NCI-H526 treated with DMSO at 0.1 percent for 48 hours (cell line): ENCODE data around the gene KCNH2.

Experiments
- DNase-seq: peaks from one replicate; lab custom pipeline; 2025; lab: John Stamatoyannopoulos, UW

Gene KCNH2

GRCh38 chr7:150994141-150994837 lies 16.2 kb upstream of the KCNH2 start:
- no peak for DNase-seq

DNA sequence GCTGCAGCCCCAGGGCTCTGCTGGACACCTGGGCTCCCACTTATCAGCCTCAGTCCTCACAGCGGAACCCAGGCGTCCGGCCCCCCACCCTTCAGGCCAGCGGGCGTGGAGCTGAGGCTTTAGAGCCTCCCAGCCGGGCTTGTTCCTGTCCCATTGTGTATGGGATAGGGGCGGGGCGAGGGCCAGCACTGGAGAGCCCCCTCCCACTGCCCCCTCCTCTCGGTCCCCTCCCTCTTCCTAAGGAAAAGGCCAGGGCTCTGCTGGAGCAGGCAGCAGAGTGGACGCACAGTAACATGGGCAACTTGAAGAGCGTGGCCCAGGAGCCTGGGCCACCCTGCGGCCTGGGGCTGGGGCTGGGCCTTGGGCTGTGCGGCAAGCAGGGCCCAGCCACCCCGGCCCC lies 15.4 kb upstream of the KCNH2 start:
- DNase-seq: no peak

DNA sequence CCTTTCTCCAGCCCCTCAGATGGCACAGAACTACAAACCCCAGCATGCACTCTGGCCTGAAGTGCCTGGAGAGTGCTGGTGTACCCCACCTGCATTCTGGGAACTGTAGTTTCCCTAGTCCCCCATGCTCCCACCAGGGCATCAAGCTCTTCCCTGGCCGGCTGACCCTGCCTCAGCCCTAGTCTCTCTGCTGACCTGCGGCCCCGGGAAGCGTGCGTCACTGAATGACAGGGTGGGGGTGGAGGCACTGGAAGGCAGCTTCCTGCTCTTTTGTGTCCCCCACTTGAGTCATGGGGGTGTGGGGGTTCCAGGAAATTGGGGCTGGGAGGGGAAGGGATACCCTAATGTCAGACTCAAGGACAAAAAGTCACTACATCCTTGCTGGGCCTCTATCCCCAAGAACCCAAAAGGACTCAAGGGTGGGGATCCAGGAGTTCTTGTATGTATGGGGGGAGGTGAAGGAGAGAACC lies 14.7 kb upstream of the KCNH2 start:
- peak; percentile 23 for DNase-seq

DNA sequence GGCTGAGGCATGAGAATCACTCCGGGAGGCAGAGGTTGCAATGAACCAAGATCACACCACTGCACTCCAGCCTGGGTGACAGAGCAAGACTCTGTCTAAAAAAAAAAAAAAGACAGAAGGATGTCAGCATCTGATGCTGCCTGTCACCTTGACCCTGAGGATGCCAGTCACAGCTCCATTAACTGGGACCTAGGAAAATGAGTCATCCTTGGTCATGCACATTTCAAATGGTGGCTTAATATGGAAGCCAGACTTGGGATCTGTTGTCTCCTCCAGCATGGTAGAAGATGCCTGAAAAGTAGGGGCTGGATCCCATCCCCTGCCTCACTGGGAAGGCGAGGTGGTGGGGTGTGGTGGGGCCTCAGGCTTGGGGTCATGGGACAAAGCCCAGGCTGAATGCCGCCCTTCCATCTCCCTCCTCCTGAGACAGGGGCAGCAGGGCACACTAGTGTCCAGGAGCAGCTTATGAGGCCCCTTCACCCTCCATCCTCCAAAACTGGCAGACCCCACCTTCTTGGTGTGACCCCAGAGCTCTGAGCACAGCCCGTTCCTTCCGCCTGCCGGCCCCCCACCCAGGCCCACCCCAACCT lies 14.0 kb upstream of the KCNH2 start:
- DNase-seq: no peak

GRCh38 chr7:150990416-150991186 lies 12.5 kb upstream of the KCNH2 start, which contains the start of gene NOS3:
NOS3 (plus strand) TSS chr7:150991017; CDS start chr7:150993804, 2,787 bp downstream.
- DNase-seq: no peak

- DNase-seq: no peak
Measured at GRCh38 chr7:150989456-150989855, 11.3 kb upstream of the KCNH2 start.

GRCh38 chr7:150988230-150989226 lies 10.4 kb upstream of the KCNH2 start:
- peak; percentile 31 for DNase-seq

DNA sequence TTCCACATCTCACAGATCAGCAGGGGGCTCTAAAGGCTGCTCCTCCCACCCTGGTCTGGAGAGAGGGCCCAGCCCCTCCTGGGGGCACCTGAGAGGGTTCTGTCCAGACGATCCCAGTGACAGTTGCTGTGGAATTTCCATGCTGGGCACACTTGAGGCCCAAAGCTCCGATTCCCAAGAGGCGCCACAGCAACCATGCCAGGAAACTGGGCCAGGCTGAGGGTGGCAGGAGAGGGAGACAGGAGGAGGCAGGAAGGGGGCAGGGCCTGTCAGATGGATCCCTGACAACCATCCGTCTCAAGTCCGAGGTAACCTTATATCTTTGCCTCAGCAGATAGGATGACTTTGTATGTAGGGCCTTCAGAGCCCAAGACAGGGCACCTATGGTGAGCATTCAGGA lies 8.4 kb upstream of the KCNH2 start:
- no peak for DNase-seq

- DNase-seq: peak; percentile 74
Measured at GRCh38 chr7:150986099-150986512, 8.0 kb upstream of the KCNH2 start.

DNA sequence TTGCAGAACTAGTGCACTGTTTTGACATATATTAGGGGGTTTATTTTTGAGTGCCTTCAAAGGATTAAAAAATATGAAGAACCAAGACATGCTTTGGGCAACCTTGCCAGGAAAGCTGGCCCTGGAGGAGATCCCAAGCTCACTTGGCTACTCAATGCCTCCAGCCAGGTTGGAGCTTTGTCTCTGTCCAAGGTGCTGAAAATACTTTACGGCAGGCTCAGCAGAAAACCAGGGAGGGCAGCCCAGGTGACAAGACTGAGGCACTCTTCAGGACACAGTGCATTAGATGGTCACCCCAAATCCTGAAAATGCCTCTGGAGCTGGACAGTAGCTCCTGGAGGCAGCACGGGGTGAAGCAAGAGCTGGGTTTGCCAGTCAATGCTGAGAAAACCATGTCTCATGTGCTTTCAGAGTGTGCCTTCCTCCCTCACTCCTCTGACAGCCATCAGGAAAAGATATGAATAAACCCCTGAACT lies 5.8 kb upstream of the KCNH2 start:
- DNase-seq: no peak

GRCh38 chr7:150982351-150982750 lies 4.2 kb upstream of the KCNH2 start:
- no peak for DNase-seq

GRCh38 chr7:150981644-150982043 lies 3.5 kb upstream of the KCNH2 start:
- no peak for DNase-seq

DNA sequence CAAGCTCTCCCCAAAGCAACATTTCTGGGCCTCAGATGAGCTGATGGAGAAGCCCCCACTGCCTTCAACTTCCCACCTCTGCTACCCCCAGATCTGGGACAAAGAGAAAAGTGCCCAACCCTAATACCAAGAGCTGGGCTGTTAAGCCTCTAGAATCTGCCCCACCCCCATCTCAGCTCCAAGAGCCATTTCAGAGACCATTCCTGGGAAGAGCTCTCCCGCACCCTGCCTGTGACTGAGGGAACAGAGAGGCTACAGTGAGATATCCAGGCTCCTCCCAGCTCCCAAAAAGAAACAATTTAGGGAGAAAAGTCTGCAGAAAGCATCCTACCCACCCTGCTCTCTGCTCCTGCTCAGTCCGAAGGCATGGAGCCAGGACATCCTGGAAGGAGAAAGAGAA lies 2.5 kb upstream of the KCNH2 start:
- DNase-seq: no peak

DNA sequence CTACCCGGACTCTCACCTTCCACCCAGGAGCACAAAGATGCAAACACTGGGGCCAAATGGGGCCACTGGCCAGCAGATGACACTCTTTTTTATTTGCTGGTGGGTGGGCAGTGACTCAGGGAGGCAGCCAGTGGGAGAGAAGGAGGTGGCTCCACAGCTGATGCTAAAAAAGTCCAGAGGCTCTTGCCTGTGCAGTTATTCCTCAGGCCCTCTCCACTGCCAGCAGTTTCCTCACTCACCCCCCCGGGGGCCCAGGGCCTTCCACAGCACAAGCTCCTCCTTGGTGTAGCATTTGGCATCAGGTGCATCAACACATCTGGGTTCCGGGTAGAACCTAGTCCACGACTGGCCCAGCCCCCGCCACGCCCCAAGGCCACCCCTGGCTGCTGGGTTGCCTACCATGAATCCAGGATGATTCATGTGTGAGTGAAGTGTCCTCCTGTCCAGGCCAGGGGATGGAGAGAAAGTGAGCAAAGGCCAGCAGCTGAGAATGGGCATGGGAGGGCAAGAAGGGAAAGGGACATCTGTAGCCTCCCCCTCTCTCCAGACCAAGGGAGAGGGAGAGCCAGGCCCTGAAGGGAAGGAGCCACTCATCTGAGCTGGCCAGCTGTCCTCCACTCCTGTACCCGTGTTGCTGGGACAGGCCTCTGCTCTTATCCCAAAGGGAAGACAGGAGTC lies 1.7 kb upstream of the KCNH2 start:
- no peak for DNase-seq

- no peak for DNase-seq
Measured at GRCh38 chr7:150977382-150978125, 567 bp downstream of the KCNH2 start.

DNA sequence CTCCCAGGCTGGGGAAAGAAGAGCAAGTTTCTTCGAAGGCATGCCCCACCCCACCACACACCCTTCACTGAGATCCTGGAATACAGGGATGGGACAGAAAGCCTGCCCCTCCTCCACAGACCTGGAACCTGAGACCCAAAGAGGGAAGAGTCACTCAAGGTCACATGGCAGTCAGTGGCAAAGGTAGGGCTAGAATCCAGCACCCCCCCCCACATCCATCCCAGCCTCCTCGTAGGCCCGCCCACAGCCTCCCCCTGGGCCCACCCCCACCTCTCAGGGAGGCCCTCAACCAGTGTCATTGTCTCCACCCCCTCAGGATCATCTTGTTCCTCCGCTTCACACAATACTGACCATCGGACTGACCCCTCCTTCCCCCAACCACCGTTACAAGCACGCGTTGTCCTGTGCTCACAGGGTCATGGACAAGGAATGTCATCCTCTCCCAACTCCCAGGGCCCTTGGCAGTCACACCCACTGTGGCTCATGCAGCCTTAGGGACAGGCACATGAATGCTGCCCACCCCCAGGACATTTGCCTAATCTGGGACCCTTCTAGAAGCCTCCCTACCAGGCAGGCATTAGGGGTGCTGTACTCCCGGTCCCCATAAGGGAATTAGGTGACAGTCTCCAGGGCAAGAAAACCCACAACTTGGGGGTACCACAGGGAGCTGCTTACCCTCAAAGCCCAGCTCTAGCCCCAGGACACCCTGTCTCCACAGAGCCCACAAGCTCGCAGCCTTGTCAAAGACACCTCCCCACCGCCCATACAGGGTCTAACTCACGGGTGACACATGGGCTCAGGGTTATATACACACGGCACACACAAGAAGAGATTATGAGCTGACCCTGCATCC lies 1.4 kb downstream of the KCNH2 start:
- DNase-seq: no peak

DNA sequence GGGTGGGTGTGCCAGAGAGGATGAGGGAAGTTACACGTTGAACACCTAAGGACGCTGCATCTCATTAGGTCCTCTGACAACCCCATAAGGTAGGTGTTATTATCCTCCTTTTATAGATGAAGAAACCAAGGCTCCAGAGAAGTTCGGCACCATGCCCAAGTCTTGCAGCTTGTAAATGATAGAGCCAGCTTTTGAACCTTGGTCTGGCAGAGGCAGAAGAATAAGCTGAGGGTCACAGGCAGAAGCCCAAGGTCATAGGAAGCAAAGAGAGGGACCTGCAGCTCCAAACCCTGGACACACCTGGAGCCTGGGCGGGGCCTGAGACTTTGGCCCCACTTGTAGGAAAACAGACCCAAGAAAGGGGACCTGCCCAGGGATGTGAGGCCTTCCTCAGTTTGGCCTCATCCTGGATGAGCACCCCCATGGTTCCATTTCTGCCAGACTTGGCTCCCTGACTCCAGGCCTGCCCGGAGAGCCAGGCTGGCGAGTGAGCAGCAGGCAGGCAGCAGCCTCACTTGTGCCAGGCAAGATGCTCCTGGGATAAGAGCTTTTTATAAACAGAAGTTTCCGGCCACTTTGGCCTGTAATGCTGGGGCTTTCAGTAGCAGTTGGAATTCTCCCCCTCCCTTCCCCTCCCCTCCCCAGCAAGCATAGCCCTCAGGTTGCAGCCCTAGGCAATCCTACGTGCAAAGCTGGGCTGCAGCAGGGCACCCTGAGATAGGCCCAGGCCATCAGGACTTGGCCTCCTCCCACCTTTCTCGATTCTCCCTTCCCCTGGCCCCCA lies 2.4 kb downstream of the KCNH2 start:
- no peak for DNase-seq
